Duodenal mucosa (tissue), 2 donors: Measurements from ENCODE around the gene SLC12A1.

Experiments used
- H3K27ac ChIP-seq: one replicate; pipeline ENCODE4 v1.7.0; 2013; ENCODE audit warnings: low read depth, low read length
- H3K27me3 ChIP-seq, 2 donors: one replicate each; pipeline ENCODE4 v1.7.0; 2013; ENCODE audit warnings: low read length in 2 of 2, control low read depth in 1 of 2; ENCODE audit not compliant: insufficient read depth in 2 of 2, control insufficient read depth in 1 of 2
- H3K36me3 ChIP-seq, 2 donors: one replicate each; pipeline ENCODE4 v1.7.0; 2013; ENCODE audit warnings: low read length in 2 of 2, control low read depth in 1 of 2; ENCODE audit not compliant: insufficient read depth in 2 of 2, control insufficient read depth in 1 of 2
- H3K4me1 ChIP-seq, 2 donors: one replicate each; pipeline ENCODE4 v1.7.0; 2013; ENCODE audit warnings: low read length in 2 of 2, control low read depth in 1 of 2; ENCODE audit not compliant: insufficient read depth in 2 of 2, control insufficient read depth in 1 of 2
- H3K4me3 ChIP-seq, 2 donors: one replicate each; pipeline ENCODE4 v1.7.0; 2013; ENCODE audit warnings: low read length in 2 of 2, low read depth in 1 of 2
- H3K9ac ChIP-seq, 2 donors: one replicate each; pipeline ENCODE4 v1.7.0; 2013; ENCODE audit warnings: low read length in 2 of 2, low read depth in 1 of 2
- H3K9me3 ChIP-seq, 2 donors: one replicate each; pipeline ENCODE4 v1.7.0; 2013; ENCODE audit warnings: low read length in 2 of 2, control low read depth in 1 of 2; ENCODE audit not compliant: control insufficient read depth in 1 of 2

SLC12A1 gene

GRCh38 chr15:48185529-48185928, 20.6 kb upstream of the SLC12A1 start:
- H3K4me1 ChIP-seq, result no peaks in the 10 kb centered on the region
- no peaks in the 10 kb centered on the region for H3K36me3 ChIP-seq
- no peak overlapping the region for H3K4me3 ChIP-seq
- no peak overlapping the region for H3K9ac ChIP-seq
- no peaks in the 10 kb centered on the region for H3K9me3 ChIP-seq
- peaks cover 0 to 4% of the 10 kb centered on the region in 2 donors for H3K27me3 ChIP-seq
- no peak overlapping the region for H3K27ac ChIP-seq

- Histone ChIP-seq H3K36me3 (no peaks in the 10 kb centered on the region), H3K4me3 (no peak overlapping the region), H3K27ac (no peak overlapping the region), H3K9me3 (no peaks in the 10 kb centered on the region), H3K4me1 (peaks cover 3 to 4% of the 10 kb centered on the region in 2 donors), H3K27me3 (peaks cover 0 to 4% of the 10 kb centered on the region in 2 donors), H3K9ac (no peak overlapping the region)
Measured at GRCh38 chr15:48186271-48186670, 19.8 kb upstream of the SLC12A1 start.

- Histone ChIP-seq H3K9me3 (no peaks in the 10 kb centered on the region), H3K36me3 (no peaks in the 10 kb centered on the region), H3K27ac (no peak overlapping the region), H3K4me1 (peaks cover 4 to 5% of the 10 kb centered on the region in 2 donors), H3K27me3 (peaks cover 0 to 2% of the 10 kb centered on the region in 2 donors), H3K9ac (no peak overlapping the region), H3K4me3 (peak overlapping the region; percentile 20 to 26)
Measured at GRCh38 chr15:48190932-48191573, 15.0 kb upstream of the SLC12A1 start.

GRCh38 chr15:48191574-48192225, 14.4 kb upstream of the SLC12A1 start, which contains the start of gene CTXN2:
TSS of gene CTXN2 (plus strand) at chr15:48191665. CDS start at chr15:48201301, 9,636 bp downstream.
- Histone ChIP-seq H3K4me1 (peaks cover 4 to 5% of the 10 kb centered on the region in 2 donors), H3K27me3 (peaks cover 0 to 2% of the 10 kb centered on the region in 2 donors), H3K9me3 (no peaks in the 10 kb centered on the region), H3K36me3 (no peaks in the 10 kb centered on the region), H3K4me3 (peak within 1 kb of the TSS; percentile 20 to 26), H3K27ac (no peak within 1 kb of the TSS), H3K9ac (no peak within 1 kb of the TSS)

GRCh38 chr15:48202068-48202467, 4.0 kb upstream of the SLC12A1 start:
- Histone ChIP-seq H3K4me3 (no peak overlapping the region), H3K9ac (no peak overlapping the region), H3K4me1 (no peaks in the 10 kb centered on the region), H3K27me3 (no peaks in the 10 kb centered on the region), H3K27ac (no peak overlapping the region), H3K9me3 (no peaks in the 10 kb centered on the region), H3K36me3 (no peaks in the 10 kb centered on the region)

- Histone ChIP-seq H3K27ac (no peak overlapping the region), H3K4me3 (no peak overlapping the region), H3K9ac (no peak overlapping the region), H3K4me1 (no peaks in the 10 kb centered on the region), H3K36me3 (no peaks in the 10 kb centered on the region), H3K27me3 (no peaks in the 10 kb centered on the region), H3K9me3 (no peaks in the 10 kb centered on the region)
Measured at GRCh38 chr15:48221261-48221660, 15.2 kb downstream of the SLC12A1 start.

- Histone ChIP-seq H3K36me3 (no peaks in the 10 kb centered on the region), H3K4me3 (no peak overlapping the region), H3K27ac (no peak overlapping the region), H3K9ac (no peak overlapping the region), H3K27me3 (no peaks in the 10 kb centered on the region), H3K9me3 (no peaks in the 10 kb centered on the region), H3K4me1 (no peaks in the 10 kb centered on the region)
Measured at GRCh38 chr15:48221885-48222284, 15.8 kb downstream of the SLC12A1 start.

GRCh38 chr15:48222627-48223026, 16.5 kb downstream of the SLC12A1 start:
- H3K9me3 ChIP-seq, result no peaks in the 10 kb centered on the region
- no peaks in the 10 kb centered on the region for H3K36me3 ChIP-seq
- no peak overlapping the region for H3K27ac ChIP-seq
- no peak overlapping the region for H3K4me3 ChIP-seq
- no peak overlapping the region for H3K9ac ChIP-seq
- H3K27me3 ChIP-seq, result no peaks in the 10 kb centered on the region
- H3K4me1 ChIP-seq, result no peaks in the 10 kb centered on the region

GRCh38 chr15:48225771-48226170, 19.7 kb downstream of the SLC12A1 start:
- Histone ChIP-seq H3K27ac (no peak overlapping the region), H3K9ac (no peak overlapping the region), H3K4me1 (no peaks in the 10 kb centered on the region), H3K9me3 (no peaks in the 10 kb centered on the region), H3K36me3 (no peaks in the 10 kb centered on the region), H3K27me3 (no peaks in the 10 kb centered on the region), H3K4me3 (no peak overlapping the region)

GRCh38 chr15:48230498-48230897, 24.4 kb downstream of the SLC12A1 start:
- no peaks in the 10 kb centered on the region for H3K36me3 ChIP-seq
- no peaks in the 10 kb centered on the region for H3K4me1 ChIP-seq
- no peaks in the 10 kb centered on the region for H3K9me3 ChIP-seq
- H3K9ac ChIP-seq, result no peak overlapping the region
- no peak overlapping the region for H3K4me3 ChIP-seq
- H3K27ac ChIP-seq, result no peak overlapping the region
- H3K27me3 ChIP-seq, result no peaks in the 10 kb centered on the region
